PFSK-1 (cell line): Measurements from ENCODE around the gene SLC9A9.

ENCODE experiments used
- POLR2AphosphoS5 ChIP-seq: IDR thresholded peaks from 2 replicates; pipeline ENCODE4 v1.6.1; 2012; ENCODE audit warnings: low read depth, mild to moderate bottlenecking, control low read depth, low read length, moderate library complexity
- TAF1 ChIP-seq: IDR thresholded peaks from 2 replicates; pipeline ENCODE4 v1.6.1; 2012; ENCODE audit warnings: low read length, control low read depth, borderline replicate concordance; ENCODE audit not compliant: insufficient read depth

- TF ChIP-seq TAF1, result no peak
- no peak for TF ChIP-seq POLR2AphosphoS5
Measured at GRCh38 chr3:143294188-143294587, 554.1 kb downstream of the SLC9A9 start.
